HG03558 (cell line): Measurements from ENCODE around the gene PLIN4.
"Not testable (repeated sequence)": the region's sequence is repeated elsewhere in the genome, so short reads cannot be mapped to it uniquely, and the experiment has no call there.

Experiments used
- ATAC-seq: cut with Tn5 transposase; IDR thresholded peaks from one replicate; pipeline ENCODE4 v1.9.1; 2021; ENCODE audit warnings: moderate number of reproducible peaks; ENCODE audit not compliant: unreplicated experiment; ENCODE audit errors: extremely low read depth

PLIN4 gene

GRCh38 chr19:4550018-4550417 is 31.7 kb upstream of the PLIN4 start:
- ATAC-seq: no peak

GRCh38 chr19:4548238-4548584 is 29.9 kb upstream of the PLIN4 start:
- ATAC-seq: no peak

GRCh38 chr19:4547303-4548237 is 29.3 kb upstream of the PLIN4 start:
- no peak for ATAC-seq

- no peak for ATAC-seq
Measured at GRCh38 chr19:4543842-4544647, 25.8 kb upstream of the PLIN4 start.

GRCh38 chr19:4542896-4543841 is 24.9 kb upstream of the PLIN4 start:
- no peak for ATAC-seq

- not testable (repeated sequence) for ATAC-seq
Measured at GRCh38 chr19:4541806-4542145, 23.5 kb upstream of the PLIN4 start.

GRCh38 chr19:4541114-4541805 is 23.0 kb upstream of the PLIN4 start:
- no peak for ATAC-seq

GRCh38 chr19:4539693-4540581 is 21.7 kb upstream of the PLIN4 start, which contains the start of gene LRG1:
LRG1 (minus strand) TSS chr19:4540036; CDS start chr19:4540013, 23 bp downstream.
- ATAC-seq: no peak

GRCh38 chr19:4539169-4539692 is 20.9 kb upstream of the PLIN4 start:
- ATAC-seq: no peak

- no peak for ATAC-seq
Measured at GRCh38 chr19:4538601-4538954, 20.3 kb upstream of the PLIN4 start.

GRCh38 chr19:4537953-4538600 is 19.8 kb upstream of the PLIN4 start:
- ATAC-seq: no peak

GRCh38 chr19:4536798-4537197 is 18.5 kb upstream of the PLIN4 start:
- no peak for ATAC-seq

GRCh38 chr19:4534836-4535658 is 16.8 kb upstream of the PLIN4 start, which contains the start of gene PLIN5:
PLIN5 (minus strand) TSS chr19:4535224; CDS start chr19:4534074, 1,150 bp downstream.
- ATAC-seq: no peak

- ATAC-seq: no peak
Measured at GRCh38 chr19:4533835-4534424, 15.6 kb upstream of the PLIN4 start.

GRCh38 chr19:4533334-4533733 is 15.0 kb upstream of the PLIN4 start:
- no peak for ATAC-seq

- ATAC-seq: no peak
Measured at GRCh38 chr19:4531562-4532165, 13.4 kb upstream of the PLIN4 start.
